ENCODE results near the gene ARHGAP26.

DNA sequence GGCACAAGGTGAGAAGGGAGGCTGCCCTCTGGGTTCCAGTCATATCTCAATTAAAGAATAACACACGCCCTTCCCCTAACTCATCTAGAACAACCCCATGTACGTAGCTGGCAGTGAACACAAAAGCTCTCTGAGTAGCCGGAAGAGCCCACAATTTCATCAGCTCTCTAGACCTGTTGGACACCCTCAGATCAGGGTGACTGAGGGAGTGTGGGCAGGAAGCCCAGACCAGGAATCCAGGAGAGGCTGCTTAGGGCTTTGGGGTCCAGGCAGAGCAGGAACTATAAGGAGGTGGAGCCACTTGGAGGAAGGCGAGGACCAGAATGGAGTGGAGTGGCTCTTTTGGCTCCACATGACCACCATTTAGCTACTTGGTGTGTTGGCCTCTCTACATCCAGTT is 395.9 kb downstream of the ARHGAP26 start:
- TF ChIP-seq, protein P1, sequence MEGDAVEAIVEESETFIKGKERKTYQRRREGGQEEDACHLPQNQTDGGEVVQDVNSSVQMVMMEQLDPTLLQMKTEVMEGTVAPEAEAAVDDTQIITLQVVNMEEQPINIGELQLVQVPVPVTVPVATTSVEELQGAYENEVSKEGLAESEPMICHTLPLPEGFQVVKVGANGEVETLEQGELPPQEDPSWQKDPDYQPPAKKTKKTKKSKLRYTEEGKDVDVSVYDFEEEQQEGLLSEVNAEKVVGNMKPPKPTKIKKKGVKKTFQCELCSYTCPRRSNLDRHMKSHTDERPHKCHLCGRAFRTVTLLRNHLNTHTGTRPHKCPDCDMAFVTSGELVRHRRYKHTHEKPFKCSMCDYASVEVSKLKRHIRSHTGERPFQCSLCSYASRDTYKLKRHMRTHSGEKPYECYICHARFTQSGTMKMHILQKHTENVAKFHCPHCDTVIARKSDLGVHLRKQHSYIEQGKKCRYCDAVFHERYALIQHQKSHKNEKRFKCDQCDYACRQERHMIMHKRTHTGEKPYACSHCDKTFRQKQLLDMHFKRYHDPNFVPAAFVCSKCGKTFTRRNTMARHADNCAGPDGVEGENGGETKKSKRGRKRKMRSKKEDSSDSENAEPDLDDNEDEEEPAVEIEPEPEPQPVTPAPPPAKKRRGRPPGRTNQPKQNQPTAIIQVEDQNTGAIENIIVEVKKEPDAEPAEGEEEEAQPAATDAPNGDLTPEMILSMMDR (IDR thresholded peaks at IDR 0.05) = no peak
- TF ChIP-seq POLR2A (IDR thresholded peaks at IDR 0.05) = no peak
